GM21786 (cell line): ENCODE data around the gene MKS1.

Experiments
- ATAC-seq: cut with Tn5 transposase; IDR thresholded peaks from one replicate; pipeline ENCODE4 v1.9.1; 2021; ENCODE audit not compliant: unreplicated experiment

MKS1 gene

DNA sequence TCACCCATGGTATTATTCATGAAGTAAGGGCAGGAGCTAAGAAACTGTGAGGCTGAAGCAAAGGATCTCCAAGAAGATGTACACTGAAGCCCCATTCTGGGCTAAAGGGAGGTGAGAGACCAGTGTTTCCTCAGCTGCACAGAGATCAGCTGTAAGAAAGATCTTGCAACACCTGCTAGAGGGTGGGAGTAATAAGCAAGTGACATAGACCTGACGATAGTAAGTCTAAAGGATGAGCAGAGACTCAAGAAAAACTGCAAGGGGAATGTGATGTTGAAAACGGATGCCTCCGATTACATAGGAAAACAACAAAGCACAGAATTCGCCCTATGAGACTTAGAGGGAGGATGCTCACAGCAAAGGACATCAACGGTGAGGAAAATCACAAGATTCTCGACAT, 52.4 kb downstream of the MKS1 start, which contains the start of gene OR4D2:
Gene OR4D2, plus strand, starts transcription at position 301 of the 400 bp plus-strand sequence. CDS start 2,674 bp downstream, outside the sequence.
- no peak for ATAC-seq

DNA sequence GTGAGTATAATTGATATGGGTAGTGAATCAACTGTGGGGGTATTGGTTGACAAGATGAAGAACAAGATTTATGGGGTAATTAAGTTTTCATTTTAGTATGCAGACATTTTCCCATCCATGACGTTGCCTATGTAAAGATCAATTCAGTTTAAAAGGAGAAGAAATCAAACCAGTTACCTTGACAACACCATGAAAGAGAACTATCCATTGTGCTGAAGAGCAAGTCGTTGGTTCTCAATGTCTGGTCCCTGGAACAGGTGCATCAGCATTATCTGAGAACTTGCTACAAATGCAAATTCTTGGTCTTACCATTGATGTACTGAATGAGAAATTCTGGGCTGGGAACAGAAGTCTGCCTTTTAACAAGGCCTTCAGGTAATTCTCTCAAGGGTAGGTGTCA, 53.1 kb downstream of the MKS1 start:
- ATAC-seq, result no peak

DNA sequence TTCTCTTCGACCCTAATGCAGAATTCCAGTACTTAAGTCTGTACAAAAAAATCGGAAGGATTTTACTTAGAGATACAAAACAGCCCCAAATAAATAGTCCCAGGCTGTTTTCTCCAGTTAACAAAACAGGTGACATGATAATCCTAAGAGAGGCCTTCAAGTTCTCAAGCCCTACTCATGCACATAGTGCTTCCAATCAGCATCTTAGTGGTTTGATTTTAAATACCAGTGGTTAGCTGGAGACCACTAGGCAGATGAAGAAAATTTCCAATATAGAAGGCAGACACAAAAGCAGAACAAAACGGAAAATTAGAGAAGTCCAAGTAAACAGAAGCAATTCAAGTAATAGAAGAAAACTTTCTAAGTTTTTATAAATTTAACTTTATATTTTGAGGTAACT, 57.5 kb downstream of the MKS1 start:
- ATAC-seq, result no peak

- ATAC-seq, result no peak
Measured at GRCh38 chr17:58158181-58158580, 60.9 kb downstream of the MKS1 start.

DNA sequence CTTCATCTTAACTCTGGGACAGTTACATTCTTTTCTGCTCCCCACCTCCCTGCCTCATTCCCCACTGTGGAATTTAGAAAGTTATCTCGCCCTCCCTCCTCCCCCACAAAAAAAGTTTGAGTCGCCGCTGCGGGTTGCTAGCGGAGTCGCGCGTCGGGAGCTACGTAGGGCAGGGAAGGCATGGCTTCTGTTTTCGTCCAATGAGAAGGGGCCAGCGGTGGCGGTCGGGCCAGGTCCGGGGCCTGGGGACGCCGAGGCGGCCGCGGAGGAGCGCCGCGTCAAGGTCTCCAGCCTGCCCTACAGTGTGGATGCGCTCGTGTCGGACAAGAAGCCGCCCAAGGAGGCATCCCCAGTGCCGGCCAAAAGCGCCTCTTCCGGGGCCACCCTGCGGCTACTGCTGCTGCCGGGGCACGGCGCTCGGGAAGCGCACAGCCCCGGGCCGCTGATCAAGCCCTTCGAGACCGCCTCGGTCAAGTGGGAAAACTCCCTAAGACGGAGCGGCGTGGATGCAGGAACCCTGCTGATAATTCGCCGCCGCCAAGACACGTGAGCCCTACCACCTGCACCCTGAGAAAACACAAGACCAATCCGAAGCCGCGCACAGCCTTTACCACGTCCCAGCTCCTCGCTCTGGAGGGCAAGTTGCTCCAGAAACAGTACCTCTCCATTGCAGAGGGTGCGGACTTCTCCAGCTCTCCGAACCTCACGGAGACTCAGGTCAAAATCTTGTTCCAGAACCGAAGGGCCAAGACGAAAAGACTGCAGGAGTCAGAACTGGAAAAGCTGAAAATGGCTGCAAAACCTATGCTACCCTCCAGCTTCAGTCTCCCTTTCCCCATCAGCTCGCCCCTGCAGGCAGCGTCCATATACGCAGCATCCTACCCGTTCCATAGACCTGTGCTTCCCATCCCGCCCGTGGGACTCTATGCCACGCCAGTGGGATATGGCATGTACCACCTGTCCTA, 61.9 kb downstream of the MKS1 start:
- no peak for ATAC-seq
